ENCODE measurements around the gene COMMD2.

COMMD2 gene

GRCh38 chr3:149752051-149752787 lies at the start of gene COMMD2:
Gene COMMD2, minus strand, starts transcription at chr3:149752489. Its CDS starts 45 bp downstream, at chr3:149752444.
- Mint-ChIP-seq H3K27ac (peak within 1 kb of the TSS; percentile 96), H3K9me3 (no peaks in the 10 kb centered on the region), H3K4me1 (peaks cover 17% of the 10 kb centered on the region), H3K4me3 (peak within 1 kb of the TSS; percentile 98), H3K27me3 (ENCODE audit: low read depth, poor library complexity) (peaks cover 22% of the 10 kb centered on the region), H3K36me3 (ENCODE audit: low read depth) (peaks cover 28% of the 10 kb centered on the region)
- peak; percentile 75 for DNase-seq
- no peak for TF ChIP-seq CTCF (IDR thresholded peaks at IDR 0.05)

GRCh38 chr3:149801639-149802038 lies 49.4 kb upstream of the COMMD2 start:
- no peaks in the 10 kb centered on the region for H3K4me1 Mint-ChIP-seq
- H3K27me3 Mint-ChIP-seq (ENCODE audit: low read depth, poor library complexity), result peaks cover 12% of the 10 kb centered on the region

DNA sequence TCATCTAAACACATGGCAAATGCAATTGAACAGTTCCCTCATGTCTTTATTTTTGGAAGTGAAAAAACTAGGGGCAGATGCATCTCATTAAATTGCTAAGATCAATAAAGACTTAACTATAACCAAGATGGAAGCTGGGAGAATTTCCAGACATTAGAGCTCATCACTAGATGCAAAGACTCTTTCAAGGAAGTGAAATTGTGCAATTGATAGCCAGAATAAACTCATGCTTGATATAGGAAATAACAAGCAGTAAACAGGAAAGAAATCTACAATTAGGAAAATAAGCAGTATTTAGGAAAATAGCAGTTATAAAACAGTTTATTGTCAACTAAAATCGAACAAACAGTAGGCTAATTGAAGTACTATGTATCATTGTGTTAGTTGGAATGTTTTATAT lies 48.9 kb upstream of the COMMD2 start:
- no peak for TF ChIP-seq CTCF (IDR thresholded peaks at IDR 0.05)
- peaks cover 19% of the 10 kb centered on the region for H3K9me3 Mint-ChIP-seq
- no peaks in the 10 kb centered on the region for H3K36me3 Mint-ChIP-seq (ENCODE audit: low read depth)
- H3K27ac Mint-ChIP-seq, result no peak overlapping the region
- no peak overlapping the region for H3K4me3 Mint-ChIP-seq
- DNase-seq, result no peak
- no peaks in the 10 kb centered on the region for H3K4me1 Mint-ChIP-seq
- H3K27me3 Mint-ChIP-seq (ENCODE audit: low read depth, poor library complexity), result peaks cover 9% of the 10 kb centered on the region

More at GRCh38 chr3:149801639-149802038, 49.4 kb upstream of the COMMD2 start:
- no peak overlapping the region for H3K4me3 Mint-ChIP-seq
- no peak for DNase-seq
- peaks cover 19% of the 10 kb centered on the region for H3K9me3 Mint-ChIP-seq
- no peak for TF ChIP-seq CTCF (IDR thresholded peaks at IDR 0.05)
- H3K36me3 Mint-ChIP-seq (ENCODE audit: low read depth), result no peaks in the 10 kb centered on the region
- no peak overlapping the region for H3K27ac Mint-ChIP-seq

DNA sequence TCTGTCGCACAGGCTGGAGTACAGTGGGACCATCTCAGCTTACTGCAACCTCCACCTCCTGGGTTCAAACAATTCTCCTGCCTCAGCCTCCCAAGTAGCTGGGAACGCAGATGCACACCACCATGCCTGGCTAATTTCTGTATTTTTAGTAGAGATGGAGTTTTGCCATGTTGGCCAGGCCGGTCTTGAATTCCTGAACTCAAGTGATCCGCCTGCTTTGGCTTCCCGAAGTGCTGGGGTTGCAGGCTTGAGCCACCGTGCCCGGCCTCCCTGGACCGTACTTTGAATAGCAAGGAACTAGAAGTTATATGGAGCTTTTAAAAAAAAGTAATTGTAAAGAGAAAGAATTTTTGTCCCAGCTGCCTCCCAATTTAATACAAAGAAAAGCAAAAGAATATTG lies 48.4 kb upstream of the COMMD2 start:
- no peaks in the 10 kb centered on the region for H3K4me1 Mint-ChIP-seq
- H3K36me3 Mint-ChIP-seq (ENCODE audit: low read depth), result no peaks in the 10 kb centered on the region

GRCh38 chr3:149796026-149796425 lies 43.7 kb upstream of the COMMD2 start:
- Mint-ChIP-seq H3K4me3 (no peak overlapping the region), H3K27me3 (ENCODE audit: low read depth, poor library complexity) (peaks cover 9% of the 10 kb centered on the region), H3K4me1 (no peaks in the 10 kb centered on the region), H3K36me3 (ENCODE audit: low read depth) (no peaks in the 10 kb centered on the region), H3K9me3 (peaks cover 13% of the 10 kb centered on the region), H3K27ac (no peak overlapping the region)
- DNase-seq, result no peak
- TF ChIP-seq CTCF (IDR thresholded peaks at IDR 0.05), result no peak

More for the DNA sequence above, 48.4 kb upstream of the COMMD2 start:
- Mint-ChIP-seq H3K27ac (no peak overlapping the region), H3K9me3 (peaks cover 19% of the 10 kb centered on the region), H3K4me3 (no peak overlapping the region), H3K27me3 (ENCODE audit: low read depth, poor library complexity) (peaks cover 6% of the 10 kb centered on the region)
- no peak for DNase-seq
- no peak for TF ChIP-seq CTCF (IDR thresholded peaks at IDR 0.05)

All from nephron progenitor cell (in vitro differentiated cells).